Kidney tubule cell (primary cell): Measurements from ENCODE around the gene MAU2.
A peak's percentile ranks its signal among the peaks of the same experiment; 100 is the strongest.
"Not testable (repeated sequence)": the region's sequence is repeated elsewhere in the genome, so short reads cannot be mapped to it uniquely, and the experiment has no call there.

ENCODE experiments used
- DNase-seq: peaks from one replicate; pipeline ENCODE4 v3.0.0-alpha.2; 2018; ENCODE audit warnings: low spot score

Gene MAU2

GRCh38 chr19:19385131-19385895 is 64.7 kb downstream of the MAU2 start:
- peak; percentile 100 for DNase-seq

DNA sequence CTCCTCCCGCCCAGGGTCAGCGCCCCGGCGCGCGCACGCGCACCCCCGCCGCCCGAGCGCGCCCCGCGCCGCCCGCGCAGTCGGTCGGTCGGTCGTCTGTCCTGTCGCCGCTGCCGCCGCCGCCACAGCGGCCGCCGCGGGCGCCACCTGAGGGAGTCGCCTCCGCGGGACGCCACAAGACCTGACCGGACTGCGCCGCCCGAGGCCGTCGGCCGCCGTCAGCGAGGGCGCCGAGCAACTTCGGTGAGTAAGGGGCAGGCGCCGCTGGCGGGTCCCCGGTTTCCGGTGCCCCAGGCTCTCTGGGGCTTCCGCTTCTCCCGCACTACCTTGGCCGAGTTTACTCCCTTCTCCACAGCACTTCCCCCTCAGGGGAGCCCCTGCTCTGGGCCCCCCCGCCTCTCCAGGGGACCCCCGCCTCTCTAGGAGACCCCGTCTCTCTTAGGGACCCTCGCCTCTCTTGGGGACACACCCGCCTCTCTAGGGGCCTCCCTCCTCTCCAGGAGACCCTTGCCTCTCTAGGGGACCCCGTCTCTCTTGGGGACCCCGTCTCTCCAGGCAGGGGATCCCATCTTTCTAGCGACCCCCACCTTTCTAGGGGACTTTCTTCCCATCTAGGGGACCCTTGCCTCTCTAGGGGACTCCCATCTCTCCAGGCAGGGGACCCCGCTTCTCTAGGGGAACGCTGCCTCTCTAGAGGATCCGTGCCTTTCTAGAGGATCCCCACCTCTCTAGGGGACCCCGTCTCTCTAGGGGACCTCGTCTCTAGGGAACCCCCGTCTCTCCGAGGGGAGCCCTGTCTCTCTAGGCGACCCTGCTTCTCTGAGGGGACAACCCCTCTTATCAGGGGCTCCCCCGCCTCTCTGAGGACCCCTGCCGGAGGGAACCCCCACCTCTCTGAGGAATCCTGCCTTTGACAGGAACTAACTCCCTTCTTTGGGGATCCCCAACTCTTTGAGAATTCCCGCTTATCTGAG is 65.6 kb downstream of the MAU2 start:
- DNase-seq, result no peak

GRCh38 chr19:19387108-19387507 is 66.5 kb downstream of the MAU2 start:
- no peak for DNase-seq

- DNase-seq, result no peak
Observed at GRCh38 chr19:19388568-19389555, 68.2 kb downstream of the MAU2 start.

GRCh38 chr19:19389683-19390082 is 69.1 kb downstream of the MAU2 start:
- not testable (repeated sequence) for DNase-seq

DNA sequence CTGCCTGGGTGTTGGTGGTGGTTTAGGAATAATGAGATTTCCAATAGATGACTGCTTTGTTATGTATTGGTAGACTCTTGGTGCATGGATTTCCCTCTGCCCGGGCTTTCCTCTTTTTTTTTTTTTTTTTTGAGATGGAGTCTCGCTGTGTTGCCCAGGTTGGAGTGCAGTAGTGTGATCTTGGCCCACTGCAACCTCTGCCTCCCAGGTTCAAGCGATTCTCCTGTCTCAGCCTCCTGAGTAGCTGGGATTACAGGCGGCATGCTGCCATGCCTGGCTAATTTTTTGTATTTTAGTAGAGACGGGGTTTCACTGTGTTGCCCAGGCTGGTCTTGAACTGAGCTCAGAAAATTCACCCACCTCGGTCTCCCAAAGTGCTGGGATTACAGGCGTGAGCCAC is 73.7 kb downstream of the MAU2 start:
- DNase-seq, result not testable (repeated sequence)

DNA sequence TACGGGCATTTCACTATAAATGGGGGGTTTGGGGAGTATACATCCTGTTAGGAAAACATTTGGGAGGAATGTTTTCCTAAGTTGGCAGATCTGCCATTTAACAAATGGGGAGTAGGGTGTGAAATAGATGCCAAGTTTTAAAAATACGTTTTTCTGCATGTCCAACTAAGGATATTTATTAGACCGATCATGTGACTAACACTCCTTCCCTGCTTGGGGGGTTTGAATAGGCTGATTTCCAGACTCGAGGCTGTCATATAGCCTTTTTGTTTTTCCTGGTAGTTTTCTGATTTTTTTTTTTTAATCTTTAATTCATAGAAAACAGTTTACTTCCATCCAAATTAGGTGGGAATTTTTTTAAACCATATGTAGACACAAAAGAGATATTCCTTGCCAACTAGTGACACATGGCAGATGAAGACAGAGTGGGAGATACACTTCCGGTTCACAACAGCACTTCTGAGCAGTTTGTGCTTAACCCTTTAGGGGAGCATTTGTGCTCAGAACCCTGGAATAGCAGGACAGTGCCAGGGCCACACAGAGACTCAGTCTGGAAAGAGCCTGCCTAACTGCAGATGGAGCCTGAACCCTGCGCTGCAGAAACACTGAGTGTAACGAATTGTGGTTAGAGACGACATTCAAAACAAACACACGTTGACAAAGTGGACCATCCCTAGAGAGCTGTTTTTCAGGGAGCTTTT is 79.3 kb downstream of the MAU2 start:
- peak; percentile 32 for DNase-seq

DNA sequence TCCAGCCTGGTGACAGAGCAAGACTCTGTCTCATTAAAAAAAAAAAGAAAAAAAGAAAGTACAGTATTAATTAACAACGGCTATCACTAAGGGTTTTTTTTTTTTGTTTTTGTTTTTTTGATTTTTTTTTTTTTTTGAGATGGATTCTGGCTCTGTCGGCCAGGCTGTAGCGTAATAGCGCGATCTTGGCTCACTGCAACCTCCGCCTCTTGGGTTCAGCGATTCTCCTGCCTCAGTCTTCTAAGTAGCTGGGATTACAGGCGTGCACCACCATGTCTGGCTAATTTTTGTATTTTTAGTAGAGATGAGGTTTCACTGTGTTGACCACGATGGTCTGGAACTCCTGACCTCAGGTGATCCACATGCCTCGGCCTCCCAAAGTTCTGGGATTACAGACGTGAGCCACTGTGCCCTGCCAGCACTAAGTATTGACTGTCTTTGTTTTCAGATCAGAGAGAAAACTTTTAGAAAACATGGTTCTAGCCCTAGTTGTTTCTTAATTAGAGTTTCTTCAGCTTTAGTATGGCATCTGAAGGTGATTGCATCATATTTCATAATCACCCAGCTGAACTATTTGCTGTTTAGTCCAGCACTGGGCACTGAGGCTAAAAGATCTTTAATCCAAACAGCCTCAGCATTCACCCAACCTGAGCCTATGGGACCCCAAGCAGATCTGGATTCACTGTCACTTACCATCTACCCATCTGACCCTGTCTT is 82.2 kb downstream of the MAU2 start:
- no peak for DNase-seq

GRCh38 chr19:19403373-19403901 is 82.8 kb downstream of the MAU2 start:
- peak; percentile 69 for DNase-seq

DNA sequence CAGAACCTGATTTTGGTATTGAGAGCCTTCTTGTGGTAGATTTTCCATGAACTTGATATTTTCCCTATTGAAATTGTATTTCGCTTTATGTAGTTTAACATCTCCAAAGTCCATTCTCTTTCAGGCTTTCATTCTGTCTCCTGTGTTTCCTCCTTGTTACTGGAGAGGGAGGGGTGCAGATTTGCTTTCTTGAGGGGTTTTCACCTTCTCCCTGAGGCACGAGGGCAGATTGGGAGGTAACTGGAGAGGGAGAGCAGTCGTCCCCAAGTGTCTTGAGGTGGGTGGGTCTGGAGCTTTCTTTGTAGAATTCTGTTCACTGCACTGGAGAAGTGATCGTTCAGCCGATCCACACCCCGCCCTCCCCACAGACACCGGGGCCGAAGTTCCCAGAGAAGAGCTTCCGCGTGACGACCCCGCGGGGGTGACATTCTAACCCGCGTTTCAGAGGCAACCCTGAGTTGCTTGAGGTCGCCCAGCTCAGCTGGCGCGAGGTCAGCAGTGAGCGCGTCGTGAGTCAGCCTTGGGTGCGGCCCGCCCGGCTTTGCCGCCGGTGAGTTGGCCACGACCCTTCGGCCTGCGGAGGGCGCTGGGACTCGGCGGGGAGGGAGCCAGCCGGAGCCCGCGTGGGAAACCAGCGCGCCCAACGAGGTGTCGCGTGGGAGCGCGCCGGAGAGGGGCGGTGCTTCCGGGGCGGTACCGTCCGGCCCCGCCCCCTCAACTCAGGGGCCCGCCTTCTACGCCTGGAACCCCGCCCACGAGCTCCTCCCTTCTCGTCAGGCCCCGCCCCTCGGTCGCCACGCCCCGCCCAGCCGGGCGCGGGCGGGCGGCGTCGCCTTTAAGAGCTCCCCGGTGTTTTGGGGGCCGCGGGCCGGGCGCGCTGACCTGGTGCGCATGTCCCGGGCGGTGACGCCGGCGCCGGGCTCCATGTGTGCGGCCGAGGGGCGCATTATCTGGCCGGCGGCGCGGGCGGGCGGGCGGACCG is 84.5 kb downstream of the MAU2 start, which contains the start of gene GATAD2A:
Gene GATAD2A (plus strand): TSS at position 797 of the 982 bp plus-strand sequence. CDS start 59,671 bp downstream, outside the sequence.
- DNase-seq, result peak; percentile 96

GRCh38 chr19:19405971-19406877 is 85.6 kb downstream of the MAU2 start:
- DNase-seq, result peak; percentile 48

- DNase-seq, result peak; percentile 66
Observed at GRCh38 chr19:19406878-19407632, 86.4 kb downstream of the MAU2 start.

- DNase-seq, result no peak
Observed at GRCh38 chr19:19407633-19407930, 87.0 kb downstream of the MAU2 start.
